Type B pancreatic cell (in vitro differentiated cells): Measurements from ENCODE around the gene KIF6. TPM values are rescaled to one million over a fixed set of nuclear protein-coding genes. Genes with fewer than 3 reads are reported as not detected.
"Not testable (repeated sequence)": the region's sequence is repeated elsewhere in the genome, so short reads cannot be mapped to it uniquely, and the experiment has no call there.

Experiments
- DNase-seq: peaks from one replicate; pipeline ENCODE4 v3.0.0; 2021; ENCODE audit warnings: mixed read lengths; ENCODE audit not compliant: unreplicated experiment; ENCODE audit errors: extremely low spot score
- H3K27ac Mint-ChIP-seq: 2 replicates; pipeline ENCODE4 v1.8.0; 2021; ENCODE audit warnings: mild to moderate bottlenecking, mixed read lengths
- H3K27me3 Mint-ChIP-seq: 2 replicates; pipeline ENCODE4 v1.8.0; 2021; ENCODE audit warnings: mixed read lengths
- H3K36me3 Mint-ChIP-seq: 2 replicates; pipeline ENCODE4 v1.8.0; 2021; ENCODE audit warnings: mixed read lengths
- H3K4me1 Mint-ChIP-seq: one replicate; pipeline ENCODE4 v1.8.0; 2021; ENCODE audit warnings: mixed read lengths; ENCODE audit not compliant: unreplicated experiment
- H3K4me3 Mint-ChIP-seq: 2 replicates; pipeline ENCODE4 v1.8.0; 2021; ENCODE audit warnings: mild to moderate bottlenecking, mixed read lengths
- H3K9me3 Mint-ChIP-seq: 2 replicates; pipeline ENCODE4 v1.8.0; 2021; ENCODE audit warnings: mixed read lengths
- CTCF ChIP-seq: fragments of 200-600 bp; sonication (generic); conservative IDR thresholded peaks from 2 replicates; pipeline ENCODE4 v1.5.0; 2021; ENCODE audit warnings: antibody characterized with exemption, mild to moderate bottlenecking
- total RNA-seq: library from RNA; stranded (reverse); gene quantifications from 2 replicates; pipeline ENCODE4 v1.2.1, GENCODE V29; 2021; ENCODE audit warnings: low replicate concordance

Gene KIF6
- total RNA-seq, 1 donor from 2014 or later = 3.3 TPM

DNA sequence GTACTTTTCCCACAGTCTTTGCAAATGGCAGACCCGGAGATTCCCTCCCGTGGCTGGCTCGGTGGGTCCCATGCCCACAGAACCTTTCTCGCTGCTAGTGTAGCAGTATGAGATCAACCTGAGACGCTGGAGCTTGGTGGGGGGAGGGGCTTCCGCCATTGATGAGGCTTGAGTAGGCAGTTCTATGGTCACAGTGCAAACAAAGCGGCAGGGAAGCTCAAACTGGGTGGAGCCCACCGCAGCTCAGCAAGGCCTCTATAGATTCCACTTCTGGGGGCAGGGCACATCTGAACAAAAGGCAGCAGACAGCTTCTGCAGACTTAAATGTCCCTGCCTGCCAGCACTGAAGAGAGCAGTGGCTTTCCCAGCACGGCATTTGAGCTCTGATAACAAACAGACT lies 216.7 kb downstream of the KIF6 start:
- H3K27ac Mint-ChIP-seq = no peak overlapping the region
- peaks cover 5% of the 10 kb centered on the region for H3K9me3 Mint-ChIP-seq
- H3K4me3 Mint-ChIP-seq = no peak overlapping the region
- H3K27me3 Mint-ChIP-seq = peaks cover 4% of the 10 kb centered on the region
- TF ChIP-seq CTCF = no peak
- DNase-seq = no peak
- H3K4me1 Mint-ChIP-seq = no peaks in the 10 kb centered on the region
- no peaks in the 10 kb centered on the region for H3K36me3 Mint-ChIP-seq

DNA sequence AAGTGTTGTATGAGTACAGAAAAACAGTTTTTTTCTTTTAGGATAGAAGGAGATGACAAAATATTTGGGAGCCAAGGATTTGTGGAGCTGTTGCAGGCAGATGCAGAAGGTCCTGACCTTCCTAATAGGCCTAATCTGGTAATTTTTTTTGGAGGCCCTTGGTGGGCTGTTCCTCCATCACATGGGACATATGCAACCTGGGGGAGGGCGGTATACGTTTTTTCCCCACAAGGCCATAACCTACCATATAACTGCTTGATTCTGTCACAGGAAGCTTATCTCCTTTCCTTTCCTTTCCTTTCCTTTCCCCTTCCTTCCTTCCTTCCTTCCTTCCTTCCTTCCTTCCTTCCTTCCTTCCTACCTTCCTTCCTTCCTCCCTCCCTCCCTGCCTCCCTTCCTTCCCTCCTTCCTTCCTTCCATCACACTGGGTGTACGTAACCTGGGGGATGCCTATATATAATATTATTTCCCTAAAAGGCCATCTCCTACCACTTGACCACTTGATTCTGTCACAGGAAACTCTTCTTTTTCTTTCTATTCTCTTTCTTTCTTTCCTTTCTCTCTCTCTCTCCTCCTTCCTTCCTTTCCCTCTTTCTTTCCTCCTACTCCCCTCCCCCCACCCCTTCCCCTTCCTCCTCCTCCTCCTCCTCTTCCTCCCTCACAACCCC lies 217.7 kb downstream of the KIF6 start:
- H3K27ac Mint-ChIP-seq = no peak overlapping the region
- H3K4me1 Mint-ChIP-seq = no peaks in the 10 kb centered on the region
- no peaks in the 10 kb centered on the region for H3K36me3 Mint-ChIP-seq
- no peak for TF ChIP-seq CTCF
- peaks cover 12% of the 10 kb centered on the region for H3K9me3 Mint-ChIP-seq
- no peak overlapping the region for H3K4me3 Mint-ChIP-seq
- DNase-seq = no peak
- H3K27me3 Mint-ChIP-seq = peaks cover 4% of the 10 kb centered on the region

- DNase-seq, H3K36me3 Mint-ChIP-seq, H3K4me3 Mint-ChIP-seq, H3K4me1 Mint-ChIP-seq, H3K27ac Mint-ChIP-seq: not testable (repeated sequence)
- Mint-ChIP-seq H3K27me3 (peaks cover 13% of the 10 kb centered on the region), H3K9me3 (peaks cover 18% of the 10 kb centered on the region)
Measured at GRCh38 chr6:39502362-39502955, 222.7 kb downstream of the KIF6 start.

DNA sequence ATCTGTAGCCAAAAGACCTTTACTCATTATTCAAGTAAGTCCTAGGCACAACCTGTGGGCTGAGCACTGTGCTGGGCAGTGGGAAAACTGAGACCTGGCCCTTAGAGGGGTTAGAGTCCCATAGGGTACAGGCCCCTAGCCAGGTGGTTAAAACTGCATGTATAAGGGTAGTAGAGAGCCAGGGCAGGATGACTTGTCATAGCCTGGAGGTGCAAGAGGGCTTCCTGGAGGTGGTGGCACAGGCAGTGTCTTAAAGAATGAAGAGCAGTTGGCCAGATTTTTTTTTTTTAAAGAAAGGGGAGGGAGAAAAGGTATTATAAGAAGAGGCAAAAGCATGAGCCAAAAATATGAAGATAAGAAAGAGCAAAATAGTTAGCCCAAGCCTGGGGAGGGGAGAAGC lies 226.2 kb downstream of the KIF6 start:
- Mint-ChIP-seq H3K36me3 (no peaks in the 10 kb centered on the region), H3K27me3 (peaks cover 11% of the 10 kb centered on the region), H3K4me3 (no peak overlapping the region), H3K4me1 (no peaks in the 10 kb centered on the region), H3K27ac (no peak overlapping the region), H3K9me3 (peaks cover 18% of the 10 kb centered on the region)
- no peak for DNase-seq
- no peak for TF ChIP-seq CTCF

GRCh38 chr6:39498096-39498495 lies 227.1 kb downstream of the KIF6 start:
- Mint-ChIP-seq H3K9me3 (peaks cover 16% of the 10 kb centered on the region), H3K27ac (no peak overlapping the region), H3K4me3 (no peak overlapping the region), H3K36me3 (no peaks in the 10 kb centered on the region), H3K27me3 (peaks cover 9% of the 10 kb centered on the region), H3K4me1 (peaks cover 8% of the 10 kb centered on the region)
- DNase-seq = no peak
- TF ChIP-seq CTCF = no peak

DNA sequence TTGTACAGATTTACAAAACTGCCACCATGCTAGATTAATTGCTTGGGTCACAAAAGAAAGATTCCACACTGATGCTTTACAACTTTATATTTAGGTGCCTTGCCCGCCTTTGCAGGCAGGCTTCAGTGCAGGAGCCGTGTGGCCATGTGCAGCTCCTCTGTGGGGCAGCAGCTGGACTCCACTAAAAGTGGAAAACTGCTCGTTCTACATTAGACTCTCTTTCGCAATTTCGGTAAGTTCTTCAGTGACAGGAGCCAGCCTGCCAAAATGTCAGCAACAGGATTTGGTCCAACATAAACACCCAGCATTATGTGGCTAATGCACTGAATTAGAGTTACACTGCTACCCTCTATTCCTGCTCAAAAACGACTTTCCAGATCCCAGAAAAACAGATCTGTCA lies 228.3 kb downstream of the KIF6 start:
- no peak for DNase-seq
- H3K4me3 Mint-ChIP-seq = no peak overlapping the region
- no peak for TF ChIP-seq CTCF
- no peak overlapping the region for H3K27ac Mint-ChIP-seq
- H3K4me1 Mint-ChIP-seq = peaks cover 10% of the 10 kb centered on the region
- H3K36me3 Mint-ChIP-seq = no peaks in the 10 kb centered on the region
- H3K27me3 Mint-ChIP-seq = peaks cover 9% of the 10 kb centered on the region
- H3K9me3 Mint-ChIP-seq = peaks cover 7% of the 10 kb centered on the region
